GM23338 (cell line): ENCODE data around the gene FAT4. TPM values are rescaled to one million over a fixed set of nuclear protein-coding genes. Genes with fewer than 3 reads are reported as not detected.

Source experiments
- ATAC-seq: fragments of 200-7000 bp; cut with Tn5 transposase; 3 replicates; pipeline ENCODE4 v1.9.1; 2020
- DNase-seq: peaks from one replicate; pipeline ENCODE4 v3.0.0-alpha.2; 2015; ENCODE audit warnings: low spot score
- H2AFZ ChIP-seq: fragments of 200-600 bp; sonication (generic); 2 replicates; pipeline ENCODE4 v1.8.0; 2016; ENCODE audit warnings: antibody characterized with exemption, mild to moderate bottlenecking, moderate library complexity
- H3F3A ChIP-seq: fragments of 200-600 bp; sonication (generic); replicated peaks from 2 replicates; pipeline ENCODE4 v1.8.0; 2017; ENCODE audit warnings: antibody characterized with exemption, mixed run types, low read depth
- H3K27ac ChIP-seq: fragments of 200-600 bp; sonication (generic); 2 replicates; pipeline ENCODE4 v1.6.1; 2016; ENCODE audit warnings: low read depth
- H3K27me3 ChIP-seq: fragments of 200-600 bp; sonication (generic); 2 replicates; pipeline ENCODE4 v1.8.0; 2016; ENCODE audit warnings: mild to moderate bottlenecking, mixed run types, moderate library complexity; ENCODE audit not compliant: insufficient read depth
- H3K36me3 ChIP-seq: fragments of 200-600 bp; sonication (generic); 2 replicates; pipeline ENCODE4 v1.8.0; 2016; ENCODE audit warnings: mild to moderate bottlenecking; ENCODE audit not compliant: insufficient read depth
- H3K4me1 ChIP-seq: fragments of 200-600 bp; sonication (generic); 2 replicates; pipeline ENCODE4 v1.8.0; 2016; ENCODE audit warnings: mild to moderate bottlenecking, moderate library complexity; ENCODE audit not compliant: insufficient read depth
- H3K4me2 ChIP-seq: fragments of 200-600 bp; sonication (generic); 2 replicates; pipeline ENCODE4 v1.7.1; 2017; ENCODE audit warnings: mixed run types
- H3K4me3 ChIP-seq: fragments of 200-600 bp; sonication (generic); 2 replicates; pipeline ENCODE4 v1.6.1; 2016; ENCODE audit warnings: mixed run types
- H3K79me2 ChIP-seq: fragments of 200-600 bp; sonication (generic); replicated peaks from 2 replicates; pipeline ENCODE4 v1.8.0; 2017; ENCODE audit warnings: mild to moderate bottlenecking; ENCODE audit not compliant: insufficient read depth
- H3K9me2 ChIP-seq: fragments of 200-600 bp; sonication (generic); 2 replicates; pipeline ENCODE4 v1.8.0; 2017; ENCODE audit not compliant: insufficient read depth
- H4K20me1 ChIP-seq: fragments of 200-600 bp; sonication (generic); replicated peaks from 2 replicates; pipeline ENCODE4 v1.8.0; 2017; ENCODE audit warnings: mild to moderate bottlenecking; ENCODE audit not compliant: insufficient read depth
- H3K27ac Mint-ChIP-seq: 2 replicates; pipeline ENCODE4 v1.8.0; 2020; ENCODE audit warnings: inconsistent platforms, mild to moderate bottlenecking, moderate library complexity, mixed read lengths
- H3K27me3 Mint-ChIP-seq: 3 replicates; pipeline ENCODE4 v1.8.0; 2022; ENCODE audit warnings: low read depth, mild to moderate bottlenecking, moderate library complexity, mixed read lengths, inconsistent platforms; ENCODE audit not compliant: insufficient read depth, poor library complexity
- H3K36me3 Mint-ChIP-seq: 3 replicates; pipeline ENCODE4 v1.8.0; 2021; ENCODE audit warnings: low read depth, mild to moderate bottlenecking, inconsistent platforms, moderate library complexity, mixed read lengths
- H3K4me1 Mint-ChIP-seq: 3 replicates; pipeline ENCODE4 v1.8.0; 2020; ENCODE audit warnings: mild to moderate bottlenecking, inconsistent platforms, mixed read lengths
- H3K4me3 Mint-ChIP-seq: 3 replicates; pipeline ENCODE4 v1.8.0; 2021; ENCODE audit warnings: moderate library complexity, mild to moderate bottlenecking, inconsistent platforms, mixed read lengths
- H3K9me3 Mint-ChIP-seq: 3 replicates; pipeline ENCODE4 v1.8.0; 2020; ENCODE audit warnings: moderate library complexity, mild to moderate bottlenecking, inconsistent platforms, mixed read lengths
- EZH2 ChIP-seq: fragments of 200-600 bp; sonication (generic); IDR thresholded peaks from one replicate; pipeline ENCODE4 v1.8.0; 2017; ENCODE audit warnings: antibody characterized with exemption, mild to moderate bottlenecking, low read depth; ENCODE audit not compliant: unreplicated experiment
- POLR2AphosphoS5 ChIP-seq: IDR thresholded peaks from 2 replicates; pipeline ENCODE4 v1.6.1; 2016; ENCODE audit warnings: antibody characterized with exemption, low read depth
- STAT1 ChIP-seq: IDR thresholded peaks from one replicate; pipeline ENCODE4 v1.6.1; 2016; ENCODE audit warnings: antibody characterized with exemption; ENCODE audit not compliant: unreplicated experiment
- ZNF114 ChIP-seq: fragments of 250-450 bp; sonication (Bioruptor Pico); IDR thresholded peaks from 2 replicates; pipeline ENCODE4 v1.5.0; 2020; ENCODE audit warnings: mild to moderate bottlenecking, moderate library complexity
- polyA plus RNA-seq: library from polyadenylated mRNA; unstranded; fragments of >200 nt; fragmentation: Nextera tagmentation; extraction: Ambion mirVana; gene quantifications from 2 replicates; pipeline ENCODE4 v1.2.1, GENCODE V29; 2016
- total RNA-seq: library from RNA; depleted of rRNA; stranded (reverse); fragments of >200 nt; shearing (Covaris generic); gene quantifications from 2 replicates; pipeline ENCODE4 v1.2.3, GENCODE V29; 2014
- TF ChIP-seq, protein P1 (sequence below): fragments of 250-450 bp; sonication (Bioruptor Pico); IDR thresholded peaks from 2 replicates; pipeline ENCODE4 v1.5.0; 2020; ENCODE audit warnings: mild to moderate bottlenecking, moderate library complexity
- TF ChIP-seq, protein P2 (sequence below): IDR thresholded peaks from 2 replicates; pipeline ENCODE4 v1.6.1; 2016; ENCODE audit warnings: antibody characterized with exemption
- TF ChIP-seq, protein P3 (sequence below): IDR thresholded peaks from one replicate; pipeline ENCODE4 v1.6.1; 2018; ENCODE audit warnings: antibody characterized with exemption; ENCODE audit not compliant: unreplicated experiment

The FAT4 gene
- total and polyA plus RNA-seq, 2 experiments from 2014 or later, result 0.53 to 6.8 TPM

DNA sequence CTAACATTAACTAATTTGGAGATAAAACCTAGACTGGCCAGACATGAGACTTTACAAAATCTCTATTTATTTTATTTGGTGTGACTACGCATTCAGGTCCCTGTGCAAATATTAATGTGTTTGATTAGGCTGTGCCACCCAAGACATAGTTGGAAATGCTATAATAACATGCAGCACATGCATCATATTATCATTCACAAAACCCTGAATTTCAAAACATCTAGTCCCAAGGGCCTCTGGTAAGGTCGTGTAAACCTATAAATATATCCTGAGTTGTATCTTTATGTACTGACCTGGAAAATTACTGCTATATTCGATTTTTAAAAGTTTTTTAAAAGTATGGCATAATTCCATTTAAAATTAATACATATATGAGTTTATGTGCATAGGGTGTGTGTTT is 47.1 kb upstream of the FAT4 start:
- Histone ChIP-seq H3K27me3 (no peaks in the 10 kb centered on the region), H3K27ac (no peak overlapping the region), H3K36me3 (no peaks in the 10 kb centered on the region), H3K4me1 (peaks cover 21% of the 10 kb centered on the region), H3K9me2 (no peaks in the 10 kb centered on the region), H3K4me2 (0 out of 2 replicates have a peak overlapping the region, but pooled peaks have one; percentile 55), H3K4me3 (no peak overlapping the region), H4K20me1 (no peaks in the 10 kb centered on the region), H3F3A (no peaks in the 10 kb centered on the region), H3K79me2 (no peaks in the 10 kb centered on the region), H2AFZ (no peak overlapping the region)
- Mint-ChIP-seq H3K36me3 (peaks cover 8% of the 10 kb centered on the region; the same call in 2 of the 3 replicates), H3K27me3 (no peaks in the 10 kb centered on the region), H3K27ac (no peak overlapping the region), H3K4me3 (no peak overlapping the region), H3K9me3 (no peaks in the 10 kb centered on the region; the same call in 2 of the 3 replicates), H3K4me1 (peaks cover 26% of the 10 kb centered on the region)
- DNase-seq (no peak), ATAC-seq (no peak)
- TF ChIP-seq, protein P1, sequence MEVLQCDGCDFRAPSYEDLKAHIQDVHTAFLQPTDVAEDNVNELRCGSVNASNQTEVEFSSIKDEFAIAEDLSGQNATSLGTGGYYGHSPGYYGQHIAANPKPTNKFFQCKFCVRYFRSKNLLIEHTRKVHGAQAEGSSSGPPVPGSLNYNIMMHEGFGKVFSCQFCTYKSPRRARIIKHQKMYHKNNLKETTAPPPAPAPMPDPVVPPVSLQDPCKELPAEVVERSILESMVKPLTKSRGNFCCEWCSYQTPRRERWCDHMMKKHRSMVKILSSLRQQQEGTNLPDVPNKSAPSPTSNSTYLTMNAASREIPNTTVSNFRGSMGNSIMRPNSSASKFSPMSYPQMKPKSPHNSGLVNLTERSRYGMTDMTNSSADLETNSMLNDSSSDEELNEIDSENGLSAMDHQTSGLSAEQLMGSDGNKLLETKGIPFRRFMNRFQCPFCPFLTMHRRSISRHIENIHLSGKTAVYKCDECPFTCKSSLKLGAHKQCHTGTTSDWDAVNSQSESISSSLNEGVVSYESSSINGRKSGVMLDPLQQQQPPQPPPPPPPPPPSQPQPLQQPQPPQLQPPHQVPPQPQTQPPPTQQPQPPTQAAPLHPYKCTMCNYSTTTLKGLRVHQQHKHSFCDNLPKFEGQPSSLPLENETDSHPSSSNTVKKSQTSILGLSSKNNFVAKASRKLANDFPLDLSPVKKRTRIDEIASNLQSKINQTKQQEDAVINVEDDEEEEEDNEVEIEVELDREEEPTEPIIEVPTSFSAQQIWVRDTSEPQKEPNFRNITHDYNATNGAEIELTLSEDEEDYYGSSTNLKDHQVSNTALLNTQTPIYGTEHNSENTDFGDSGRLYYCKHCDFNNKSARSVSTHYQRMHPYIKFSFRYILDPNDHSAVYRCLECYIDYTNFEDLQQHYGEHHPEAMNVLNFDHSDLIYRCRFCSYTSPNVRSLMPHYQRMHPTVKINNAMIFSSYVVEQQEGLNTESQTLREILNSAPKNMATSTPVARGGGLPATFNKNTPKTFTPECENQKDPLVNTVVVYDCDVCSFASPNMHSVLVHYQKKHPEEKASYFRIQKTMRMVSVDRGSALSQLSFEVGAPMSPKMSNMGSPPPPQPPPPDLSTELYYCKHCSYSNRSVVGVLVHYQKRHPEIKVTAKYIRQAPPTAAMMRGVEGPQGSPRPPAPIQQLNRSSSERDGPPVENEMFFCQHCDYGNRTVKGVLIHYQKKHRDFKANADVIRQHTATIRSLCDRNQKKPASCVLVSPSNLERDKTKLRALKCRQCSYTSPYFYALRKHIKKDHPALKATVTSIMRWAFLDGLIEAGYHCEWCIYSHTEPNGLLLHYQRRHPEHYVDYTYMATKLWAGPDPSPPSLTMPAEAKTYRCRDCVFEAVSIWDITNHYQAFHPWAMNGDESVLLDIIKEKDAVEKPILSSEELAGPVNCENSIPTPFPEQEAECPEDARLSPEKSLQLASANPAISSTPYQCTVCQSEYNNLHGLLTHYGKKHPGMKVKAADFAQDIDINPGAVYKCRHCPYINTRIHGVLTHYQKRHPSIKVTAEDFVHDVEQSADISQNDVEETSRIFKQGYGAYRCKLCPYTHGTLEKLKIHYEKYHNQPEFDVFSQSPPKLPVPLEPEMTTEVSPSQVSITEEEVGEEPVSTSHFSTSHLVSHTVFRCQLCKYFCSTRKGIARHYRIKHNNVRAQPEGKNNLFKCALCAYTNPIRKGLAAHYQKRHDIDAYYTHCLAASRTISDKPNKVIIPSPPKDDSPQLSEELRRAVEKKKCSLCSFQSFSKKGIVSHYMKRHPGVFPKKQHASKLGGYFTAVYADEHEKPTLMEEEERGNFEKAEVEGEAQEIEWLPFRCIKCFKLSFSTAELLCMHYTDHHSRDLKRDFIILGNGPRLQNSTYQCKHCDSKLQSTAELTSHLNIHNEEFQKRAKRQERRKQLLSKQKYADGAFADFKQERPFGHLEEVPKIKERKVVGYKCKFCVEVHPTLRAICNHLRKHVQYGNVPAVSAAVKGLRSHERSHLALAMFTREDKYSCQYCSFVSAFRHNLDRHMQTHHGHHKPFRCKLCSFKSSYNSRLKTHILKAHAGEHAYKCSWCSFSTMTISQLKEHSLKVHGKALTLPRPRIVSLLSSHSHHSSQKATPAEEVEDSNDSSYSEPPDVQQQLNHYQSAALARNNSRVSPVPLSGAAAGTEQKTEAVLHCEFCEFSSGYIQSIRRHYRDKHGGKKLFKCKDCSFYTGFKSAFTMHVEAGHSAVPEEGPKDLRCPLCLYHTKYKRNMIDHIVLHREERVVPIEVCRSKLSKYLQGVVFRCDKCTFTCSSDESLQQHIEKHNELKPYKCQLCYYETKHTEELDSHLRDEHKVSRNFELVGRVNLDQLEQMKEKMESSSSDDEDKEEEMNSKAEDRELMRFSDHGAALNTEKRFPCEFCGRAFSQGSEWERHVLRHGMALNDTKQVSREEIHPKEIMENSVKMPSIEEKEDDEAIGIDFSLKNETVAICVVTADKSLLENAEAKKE (CRISPR knock-in tag), result no peak
- TF ChIP-seq POLR2AphosphoS5, result no peak

DNA sequence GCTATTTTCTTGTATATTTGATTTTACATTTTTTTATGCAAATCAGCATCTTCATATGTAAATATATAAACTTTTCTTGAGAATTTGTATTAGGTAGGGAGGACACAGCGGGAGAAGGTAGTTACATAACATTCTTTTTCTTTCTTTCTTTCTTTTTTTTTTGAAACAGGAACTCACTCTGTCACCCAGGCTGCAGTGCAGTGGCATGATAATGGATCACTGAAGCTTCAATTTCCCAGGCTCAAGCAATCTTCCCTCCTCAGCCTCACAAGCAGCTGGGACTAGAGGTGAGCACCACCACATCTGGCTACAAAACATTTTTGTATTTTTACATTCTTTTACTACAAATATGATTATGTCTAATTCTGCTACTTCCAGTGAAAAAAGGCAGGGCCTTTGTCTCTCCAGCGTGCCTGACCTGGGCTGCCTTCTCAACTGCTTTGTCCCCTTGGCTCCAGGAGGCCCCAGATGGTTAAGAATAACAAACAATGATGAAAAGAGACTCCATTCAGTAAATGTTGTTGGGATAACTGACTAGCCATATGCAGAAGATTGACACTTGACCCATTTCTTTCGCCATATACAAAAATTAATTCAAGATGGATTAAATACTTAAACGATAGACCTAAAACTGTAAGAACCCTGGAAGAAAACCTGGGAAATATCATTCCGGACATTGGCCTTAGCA is 46.5 kb upstream of the FAT4 start:
- no peaks in the 10 kb centered on the region for H4K20me1 ChIP-seq
- H3K79me2 ChIP-seq, result no peaks in the 10 kb centered on the region
- 0 out of 2 replicates have a peak overlapping the region, but pooled peaks have one; percentile 46 for H3K27ac ChIP-seq
- H3K9me2 ChIP-seq, result no peaks in the 10 kb centered on the region
- H2AFZ ChIP-seq, result no peak overlapping the region
- no peaks in the 10 kb centered on the region for H3K36me3 ChIP-seq
- H3K9me3 Mint-ChIP-seq, result no peaks in the 10 kb centered on the region; the same call in 2 of the 3 replicates
- DNase-seq (peak; percentile 39), ATAC-seq (peak; percentile 83)
- H3K4me3 ChIP-seq, result no peak overlapping the region
- no peaks in the 10 kb centered on the region for H3F3A ChIP-seq
- no peak overlapping the region for H3K4me3 Mint-ChIP-seq
- no peaks in the 10 kb centered on the region for H3K27me3 Mint-ChIP-seq
- H3K36me3 Mint-ChIP-seq, result peaks cover 8% of the 10 kb centered on the region; the same call in 2 of the 3 replicates
- peak overlapping the region; percentile 55; the same call in 1 of the 2 replicates for H3K4me2 ChIP-seq
- H3K27ac Mint-ChIP-seq, result peak overlapping the region; percentile 66; the same call in 1 of the 2 replicates
- peaks cover 21% of the 10 kb centered on the region for H3K4me1 ChIP-seq
- no peaks in the 10 kb centered on the region for H3K27me3 ChIP-seq
- peaks cover 26% of the 10 kb centered on the region for H3K4me1 Mint-ChIP-seq
- TF ChIP-seq EZH2 (no peak), STAT1 (no peak), POLR2AphosphoS5 (no peak), ZNF114 (CRISPR knock-in tag) (no peak)
- TF ChIP-seq, protein P2, sequence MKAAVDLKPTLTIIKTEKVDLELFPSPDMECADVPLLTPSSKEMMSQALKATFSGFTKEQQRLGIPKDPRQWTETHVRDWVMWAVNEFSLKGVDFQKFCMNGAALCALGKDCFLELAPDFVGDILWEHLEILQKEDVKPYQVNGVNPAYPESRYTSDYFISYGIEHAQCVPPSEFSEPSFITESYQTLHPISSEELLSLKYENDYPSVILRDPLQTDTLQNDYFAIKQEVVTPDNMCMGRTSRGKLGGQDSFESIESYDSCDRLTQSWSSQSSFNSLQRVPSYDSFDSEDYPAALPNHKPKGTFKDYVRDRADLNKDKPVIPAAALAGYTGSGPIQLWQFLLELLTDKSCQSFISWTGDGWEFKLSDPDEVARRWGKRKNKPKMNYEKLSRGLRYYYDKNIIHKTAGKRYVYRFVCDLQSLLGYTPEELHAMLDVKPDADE, result no peak
- TF ChIP-seq, protein P3, sequence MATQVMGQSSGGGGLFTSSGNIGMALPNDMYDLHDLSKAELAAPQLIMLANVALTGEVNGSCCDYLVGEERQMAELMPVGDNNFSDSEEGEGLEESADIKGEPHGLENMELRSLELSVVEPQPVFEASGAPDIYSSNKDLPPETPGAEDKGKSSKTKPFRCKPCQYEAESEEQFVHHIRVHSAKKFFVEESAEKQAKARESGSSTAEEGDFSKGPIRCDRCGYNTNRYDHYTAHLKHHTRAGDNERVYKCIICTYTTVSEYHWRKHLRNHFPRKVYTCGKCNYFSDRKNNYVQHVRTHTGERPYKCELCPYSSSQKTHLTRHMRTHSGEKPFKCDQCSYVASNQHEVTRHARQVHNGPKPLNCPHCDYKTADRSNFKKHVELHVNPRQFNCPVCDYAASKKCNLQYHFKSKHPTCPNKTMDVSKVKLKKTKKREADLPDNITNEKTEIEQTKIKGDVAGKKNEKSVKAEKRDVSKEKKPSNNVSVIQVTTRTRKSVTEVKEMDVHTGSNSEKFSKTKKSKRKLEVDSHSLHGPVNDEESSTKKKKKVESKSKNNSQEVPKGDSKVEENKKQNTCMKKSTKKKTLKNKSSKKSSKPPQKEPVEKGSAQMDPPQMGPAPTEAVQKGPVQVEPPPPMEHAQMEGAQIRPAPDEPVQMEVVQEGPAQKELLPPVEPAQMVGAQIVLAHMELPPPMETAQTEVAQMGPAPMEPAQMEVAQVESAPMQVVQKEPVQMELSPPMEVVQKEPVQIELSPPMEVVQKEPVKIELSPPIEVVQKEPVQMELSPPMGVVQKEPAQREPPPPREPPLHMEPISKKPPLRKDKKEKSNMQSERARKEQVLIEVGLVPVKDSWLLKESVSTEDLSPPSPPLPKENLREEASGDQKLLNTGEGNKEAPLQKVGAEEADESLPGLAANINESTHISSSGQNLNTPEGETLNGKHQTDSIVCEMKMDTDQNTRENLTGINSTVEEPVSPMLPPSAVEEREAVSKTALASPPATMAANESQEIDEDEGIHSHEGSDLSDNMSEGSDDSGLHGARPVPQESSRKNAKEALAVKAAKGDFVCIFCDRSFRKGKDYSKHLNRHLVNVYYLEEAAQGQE, result no peak
